Endodermal cell (in vitro differentiated cells): ENCODE data around the gene AKAP13. TPM values are rescaled to one million over a fixed set of nuclear protein-coding genes. Genes with fewer than 3 reads are reported as not detected.

Experiments used
- DNase-seq: peaks from one replicate; pipeline ENCODE4 v3.0.0-alpha.2; 2017
- H3K27ac ChIP-seq: 2 replicates; pipeline ENCODE4 v1.5.1; 2013; ENCODE audit warnings: mild to moderate bottlenecking, low read depth, low read length, moderate library complexity
- H3K27me3 ChIP-seq: 2 replicates; pipeline ENCODE4 v1.6.1; 2013; ENCODE audit warnings: mild to moderate bottlenecking, low read length, moderate library complexity; ENCODE audit not compliant: insufficient read depth, control insufficient read depth, poor library complexity, severe bottlenecking
- H3K36me3 ChIP-seq: 2 replicates; pipeline ENCODE4 v1.7.0; 2013; ENCODE audit warnings: mild to moderate bottlenecking, low read length, moderate library complexity; ENCODE audit not compliant: control insufficient read depth, insufficient read depth
- H3K4me1 ChIP-seq: one replicate; pipeline ENCODE4 v1.7.0; 2013; ENCODE audit warnings: low read length; ENCODE audit not compliant: control insufficient read depth, insufficient read depth
- H3K4me3 ChIP-seq: 2 replicates; pipeline ENCODE4 v1.5.1; 2013; ENCODE audit warnings: mild to moderate bottlenecking, low read length, moderate library complexity
- H3K9ac ChIP-seq: 2 replicates; pipeline ENCODE4 v1.6.1; 2013; ENCODE audit warnings: mild to moderate bottlenecking, low read length, moderate library complexity; ENCODE audit not compliant: poor library complexity, severe bottlenecking; ENCODE audit errors: extremely low read depth
- H3K9me3 ChIP-seq: 2 replicates; pipeline ENCODE4 v1.6.1; 2013; ENCODE audit warnings: mild to moderate bottlenecking, low read length, moderate library complexity; ENCODE audit not compliant: control insufficient read depth
- H3K27ac Mint-ChIP-seq: 2 replicates; pipeline ENCODE4 v1.8.0; 2020; ENCODE audit warnings: mixed read lengths
- H3K27me3 Mint-ChIP-seq: 2 replicates; pipeline ENCODE4 v1.8.0; 2021; ENCODE audit warnings: mild to moderate bottlenecking, mixed read lengths; ENCODE audit not compliant: insufficient read depth
- H3K36me3 Mint-ChIP-seq: 2 replicates; pipeline ENCODE4 v1.8.0; 2020; ENCODE audit warnings: low read depth, mixed read lengths
- H3K4me1 Mint-ChIP-seq: 2 replicates; pipeline ENCODE4 v1.8.0; 2020; ENCODE audit warnings: mixed read lengths
- H3K4me3 Mint-ChIP-seq: 2 replicates; pipeline ENCODE4 v1.8.0; 2020; ENCODE audit warnings: mild to moderate bottlenecking, moderate library complexity, mixed read lengths
- H3K9me3 Mint-ChIP-seq: 2 replicates; pipeline ENCODE4 v1.8.0; 2020; ENCODE audit warnings: mild to moderate bottlenecking, mixed read lengths
- CTCF ChIP-seq: fragments of 200-600 bp; sonication (generic); conservative IDR thresholded peaks from 2 replicates; pipeline ENCODE4 v1.5.0; 2021; ENCODE audit warnings: antibody characterized with exemption, mild to moderate bottlenecking
- WGBS, 2 experiments: methylation state at CpG; one replicate each; pipeline versions ENCODE4 v1.1.5 to v1.1.7; 2013; ENCODE audit warnings: missing lambda C conversion rate in 2 of 2, mixed read lengths in 1 of 2; ENCODE audit not compliant: insufficient coverage in 1 of 2, insufficient read length in 1 of 2; 5-methylcytosine and 5-hydroxymethylcytosine counted together
- total RNA-seq, 2 donors: library from RNA; stranded (reverse); fragmentation: NEBNext Ultra II Directional in 1 of 2; extraction: Animal tissue kit (Norgen Biotek cat#: 25700) in 1 of 2; gene quantifications; 2 replicates in 1 of 2; 3 replicates in 1 of 2; pipeline ENCODE4 v1.2.1, GENCODE V29; 2021

Gene AKAP13
- total RNA-seq, 2 donors from 2014 or later = 115 to 131 TPM

GRCh38 chr15:85495096-85495495 is 114.7 kb downstream of the AKAP13 start:
- Histone ChIP-seq H3K27ac (no peak overlapping the region), H3K9me3 (no peaks in the 10 kb centered on the region), H3K9ac (no peak overlapping the region), H3K36me3 (peaks cover 10% of the 10 kb centered on the region), H3K4me1 (peaks cover 24% of the 10 kb centered on the region), H3K4me3 (peak overlapping the region; percentile 55), H3K27me3 (no peaks in the 10 kb centered on the region)
- TF ChIP-seq CTCF = no peak
- Mint-ChIP-seq H3K27ac (no peak overlapping the region), H3K9me3 (no peaks in the 10 kb centered on the region), H3K4me1 (peaks cover 71% of the 10 kb centered on the region), H3K4me3 (no peak overlapping the region), H3K36me3 (no peaks in the 10 kb centered on the region), H3K27me3 (no peaks in the 10 kb centered on the region)
- no peak for DNase-seq
- WGBS, 2 experiments = 84 to 88% methylated on average over 3 of the region's 3 CpGs

GRCh38 chr15:85495544-85495943 is 115.1 kb downstream of the AKAP13 start:
- H3K27me3 Mint-ChIP-seq = no peaks in the 10 kb centered on the region
- Histone ChIP-seq H3K4me1 (peaks cover 27% of the 10 kb centered on the region), H3K4me3 (peak overlapping the region; percentile 55), H3K27me3 (no peaks in the 10 kb centered on the region), H3K9me3 (no peaks in the 10 kb centered on the region), H3K36me3 (peaks cover 10% of the 10 kb centered on the region), H3K9ac (no peak overlapping the region), H3K27ac (no peak overlapping the region)
- 83 to 94% methylated on average over 1 to 2 of the region's 2 CpGs for WGBS, 2 experiments
- H3K36me3 Mint-ChIP-seq = no peaks in the 10 kb centered on the region
- no peak overlapping the region for H3K4me3 Mint-ChIP-seq
- no peaks in the 10 kb centered on the region for H3K9me3 Mint-ChIP-seq
- H3K4me1 Mint-ChIP-seq = peaks cover 71% of the 10 kb centered on the region
- H3K27ac Mint-ChIP-seq = no peak overlapping the region
- DNase-seq = no peak
- no peak for TF ChIP-seq CTCF

- WGBS, 2 experiments = 83 to 84% methylated on average over 7 to 8 of the region's 8 CpGs
Measured at GRCh38 chr15:85496151-85496550, 115.7 kb downstream of the AKAP13 start.

More at GRCh38 chr15:85496151-85496550, 115.7 kb downstream of the AKAP13 start:
- TF ChIP-seq CTCF = no peak
- Histone ChIP-seq H3K36me3 (peaks cover 6% of the 10 kb centered on the region), H3K9me3 (no peaks in the 10 kb centered on the region), H3K27me3 (no peaks in the 10 kb centered on the region), H3K27ac (no peak overlapping the region), H3K4me1 (peaks cover 27% of the 10 kb centered on the region), H3K4me3 (peak overlapping the region; percentile 55), H3K9ac (no peak overlapping the region)
- H3K27ac Mint-ChIP-seq = no peak overlapping the region
- no peak overlapping the region for H3K4me3 Mint-ChIP-seq
- no peaks in the 10 kb centered on the region for H3K9me3 Mint-ChIP-seq
- H3K27me3 Mint-ChIP-seq = no peaks in the 10 kb centered on the region
- no peak for DNase-seq
- peaks cover 71% of the 10 kb centered on the region for H3K4me1 Mint-ChIP-seq
- no peaks in the 10 kb centered on the region for H3K36me3 Mint-ChIP-seq
